ENCODE results near the gene PDAP1. TPM values are rescaled to one million over a fixed set of nuclear protein-coding genes. Genes with fewer than 3 reads are reported as not detected.

Gene PDAP1
- total and polyA plus RNA-seq, 2 of the 8 experiments (the other 6 are each of a cell fraction or from before 2014, with no cell fraction given), result 26.6 to 169 TPM

DNA sequence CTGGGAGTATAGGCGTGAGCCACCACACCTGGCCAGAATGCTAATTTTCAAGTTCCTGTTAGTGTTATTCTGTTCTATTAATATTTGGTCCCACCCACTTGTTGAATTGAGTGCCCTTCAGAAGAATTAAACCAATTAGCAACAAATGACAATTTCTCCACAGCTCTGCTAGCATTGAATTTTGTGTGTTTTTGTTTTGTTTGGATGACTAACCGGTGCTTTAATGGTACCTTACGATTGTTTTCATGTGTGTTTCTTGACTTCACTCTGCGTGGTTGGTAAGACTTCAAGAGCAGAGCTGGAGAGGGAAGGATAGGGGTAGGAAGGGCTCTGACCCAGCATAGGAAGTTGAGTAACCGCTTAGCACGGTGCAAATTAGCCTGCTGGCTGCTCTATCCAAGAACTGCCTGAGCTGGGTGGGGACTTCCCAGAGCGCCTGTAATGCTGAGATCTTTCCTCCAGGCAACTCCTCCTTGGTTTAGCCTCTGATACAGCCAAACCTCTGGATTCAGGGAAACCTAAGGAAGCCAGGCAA lies 29.3 kb downstream of the PDAP1 start:
- Histone ChIP-seq H4K91ac (replicated peaks; ENCODE audit: insufficient read length, low read length) (no peak overlapping the region), H3K36me3 (ENCODE audit: control insufficient read depth in 2 of 4, insufficient read depth in 4 of 4, low read length in 3 of 4) (peaks cover 0 to 3% (median 0%) of the 10 kb centered on the region in 4 experiments; a peak in 1 of 8 replicates), H3K27ac (ENCODE audit: low read depth, low read length) (no peak overlapping the region), H3K79me1 (ENCODE audit: low read depth, low read length) (peaks cover 16% of the 10 kb centered on the region), H3K23ac (ENCODE audit: insufficient read length) (no peak overlapping the region), H2BK5ac (ENCODE audit: low read depth, low read length) (no peak overlapping the region), H3K56ac (replicated peaks; ENCODE audit: insufficient read length, low read depth, low read length) (no peak overlapping the region), H3K79me2 (ENCODE audit: control insufficient read depth in 1 of 2, insufficient read depth in 2 of 2, low read length in 2 of 2) (peaks cover 0 to 18% of the 10 kb centered on the region in 2 experiments; a peak in 2 of 4 replicates), H3K4ac (replicated peaks; ENCODE audit: insufficient read length, low read depth, low read length) (no peak overlapping the region), H2BK12ac (ENCODE audit: low read depth, low read length) (no peak overlapping the region), H3K18ac (ENCODE audit: extremely low read depth, low read length) (no peak overlapping the region), H3K14ac (ENCODE audit: insufficient read length) (no peak overlapping the region), H3K4me2 (ENCODE audit: insufficient read depth in 1 of 2, low read depth in 2 of 2, low read length in 2 of 2) (peak overlapping the region in 1 of 2 experiments; percentile 47; a peak in 1 of 4 replicates), H2AK5ac (ENCODE audit: low read depth, low read length) (no peak overlapping the region), H3K9ac (replicated peaks in 1 of 4; ENCODE audit: extremely low read depth in 1 of 4, low read depth in 3 of 4, low read length in 3 of 4) (no peak overlapping the region), H2AFZ (ENCODE audit: low read length) (no peak overlapping the region), H4K8ac (ENCODE audit: extremely low read depth, insufficient read depth, low read length) (no peak overlapping the region), H3K4me1 (replicated peaks in 1 of 4; ENCODE audit: control insufficient read depth in 3 of 4, insufficient read depth in 4 of 4, low read length in 3 of 4) (peaks cover 0 to 5% (median 1%) of the 10 kb centered on the region in 4 experiments; a peak in 3 of 7 replicates), H4K5ac (ENCODE audit: insufficient read length, low read depth, low read length) (no peak overlapping the region), H4K20me1 (replicated peaks in 1 of 2; ENCODE audit: control insufficient read depth in 1 of 2, insufficient read depth in 2 of 2, low read length in 2 of 2) (peaks cover 13 to 22% of the 10 kb centered on the region in 2 experiments), H2BK20ac (ENCODE audit: low read length) (no peak overlapping the region), H3K23me2 (ENCODE audit: low read depth, low read length) (peaks cover 2% of the 10 kb centered on the region; the same call in 1 of the 2 replicates), H2BK120ac (replicated peaks; ENCODE audit: low read depth, low read length) (no peak overlapping the region), H3K4me3 (ENCODE audit: extremely low read depth in 1 of 4, insufficient read depth in 2 of 4, low read depth in 3 of 4, low read length in 4 of 4) (no peak overlapping the region), H3K9me3 (ENCODE audit: insufficient read depth in 2 of 2, low read depth in 1 of 2, low read length in 1 of 2) (no peaks in the 10 kb centered on the region), H3K27me3 (replicated peaks in 1 of 4; ENCODE audit: control insufficient read depth in 3 of 4, extremely low read depth in 1 of 4, insufficient read depth in 3 of 4, low read length in 3 of 4) (no peaks in the 10 kb centered on the region), H2BK15ac (ENCODE audit: low read length) (no peak overlapping the region)
- FAIRE-seq, result no peak
- ChIA-PET CTCF (ENCODE audit: partially characterized antibody) (interaction anchor here (0.8 to 1.2 kb wide), 2 partner anchors 14 to 20 kb away, joined by 3 read pairs; no protein-coding TSS in a partner anchor), POLR2A (ENCODE audit: partially characterized antibody) (interaction anchor here (0.6 to 2.9 kb wide), 4 partner anchors 10 to 30 kb away, joined by 3 to 19 read pairs (median 5); partner anchors contain the start of genes BUD31 and PDAP1)
- no peak for DNase-seq (ENCODE audit: low read depth in 1 of 2, low spot score in 2 of 2)
- WGBS, 2 experiments (ENCODE audit: extremely low coverage in 1 of 2, insufficient coverage in 1 of 2, insufficient read length in 1 of 2, insufficient replicate concordance in 2 of 2, low coverage in 1 of 2, low lambda C conversion rate in 2 of 2, missing lambda C conversion rate in 1 of 2), result 90% methylated on average over 7 of the region's 7 CpGs; no CpG with 5 or more reads in 1 of the 2 experiments
- TF ChIP-seq PHF8 (conservative IDR thresholded peaks at IDR 0.05; ENCODE audit: low read depth, low read length) (no peak), YY1 (IDR thresholded peaks at IDR 0.05; ENCODE audit: low read depth, low read length) (no peak), POLR2AphosphoS5 (IDR thresholded peaks at IDR 0.05; ENCODE audit: low read depth, low read length) (no peak), ASH2L (IDR thresholded peaks at IDR 0.05; ENCODE audit: low read length) (no peak)
